Lung (tissue), 12 donors: Measurements from ENCODE around the gene GLB1L. TPM values are rescaled to one million over a fixed set of nuclear protein-coding genes. Genes with fewer than 3 reads are reported as not detected.
"Not testable (repeated sequence)": the region's sequence is repeated elsewhere in the genome, so short reads cannot be mapped to it uniquely, and the experiment has no call there.

Experiments used
- ATAC-seq: fragments of 200-7000 bp; cut with Tn5 transposase; one replicate; pipeline ENCODE4 v1.9.1; 2020; ENCODE audit warnings: moderate number of reproducible peaks; ENCODE audit not compliant: insufficient read depth, low FRiP score
- DNase-seq, 3 donors: peaks; one replicate each; pipeline ENCODE4 v3.0.0-alpha.2; 2013 to 2017
- H3K27ac ChIP-seq, 2 donors: one replicate each; pipeline ENCODE4 v1.5.1; 2013; ENCODE audit warnings: mild to moderate bottlenecking in 2 of 2, moderate library complexity in 2 of 2, control low read depth in 1 of 2, inconsistent platforms in 1 of 2, low read depth in 1 of 2, low read length in 1 of 2
- H3K27me3 ChIP-seq, 3 donors: one replicate each; pipeline ENCODE4 v1.5.1; 2013; ENCODE audit warnings: low read length in 2 of 3; ENCODE audit not compliant: control insufficient read depth in 3 of 3, insufficient read depth in 3 of 3
- H3K36me3 ChIP-seq, 4 donors: one replicate each; pipeline ENCODE4 v1.5.1; 2013; ENCODE audit warnings: low read length in 4 of 4, mild to moderate bottlenecking in 1 of 4, moderate library complexity in 1 of 4; ENCODE audit not compliant: control insufficient read depth in 4 of 4, insufficient read depth in 4 of 4
- H3K4me1 ChIP-seq, 5 donors: one replicate each; pipeline ENCODE4 v1.5.1; 2013; ENCODE audit warnings: low read length in 5 of 5, mild to moderate bottlenecking in 2 of 5, moderate library complexity in 1 of 5; ENCODE audit not compliant: control insufficient read depth in 5 of 5, insufficient read depth in 5 of 5
- H3K4me3 ChIP-seq: one replicate; pipeline ENCODE4 v1.5.1; 2013; ENCODE audit warnings: mild to moderate bottlenecking, control low read depth, moderate library complexity
- H3K9ac ChIP-seq, 2 donors: one replicate each; pipeline ENCODE4 v1.5.1; 2013; ENCODE audit warnings: low read length in 2 of 2, control low read depth in 1 of 2; ENCODE audit not compliant: insufficient read depth in 1 of 2
- H3K9me3 ChIP-seq, 4 donors: one replicate each; pipeline ENCODE4 v1.5.1; 2013; ENCODE audit warnings: low read length in 3 of 4, mild to moderate bottlenecking in 1 of 4, moderate library complexity in 1 of 4; ENCODE audit not compliant: control insufficient read depth in 4 of 4, insufficient read depth in 3 of 4
- CTCF ChIP-seq: IDR thresholded peaks from 2 replicates; pipeline ENCODE4 v1.5.1; 2012; ENCODE audit warnings: mild to moderate bottlenecking; ENCODE audit errors: control extremely low read depth, extremely low read depth
- WGBS, 2 donors: extraction: QIAGEN DNeasy Blood & Tissue Kit; methylation state at CpG; one replicate each; pipeline ENCODE4 v1.1.7; 2013; 5-methylcytosine and 5-hydroxymethylcytosine counted together
- polyA plus RNA-seq, 2 donors: library from polyadenylated mRNA; stranded (reverse); fragments of 200-250 nt; gene quantifications; one replicate each; pipeline ENCODE4 v1.2.1, GENCODE V29; 2013
- total RNA-seq, 2 donors: library from RNA; depleted of rRNA in 1 of 2; stranded (reverse); fragments of >200 nt in 1 of 2; gene quantifications; one replicate each; pipeline ENCODE4 v1.2.1, GENCODE V29; 2014 to 2021
- donor health status: control.
- donor health status: control.
- donor health status: Bipolar disorder and iron deficiency.
- donor health status: healthy.
- donor health status: DM: yes; HTN: yes; CAD: no.

GLB1L gene
- total and polyA plus RNA-seq, 4 donors = 7.5 to 18.7 (median 13.6) TPM

GRCh38 chr2:219261024-219261855 lies 16.0 kb upstream of the GLB1L start:
- Histone ChIP-seq H3K4me1 (no peaks in the 10 kb centered on the region), H3K9ac (no peak overlapping the region), H3K27ac (no peak overlapping the region), H3K9me3 (no peaks in the 10 kb centered on the region), H3K36me3 (no peaks in the 10 kb centered on the region), H3K27me3 (peaks cover 0 to 13% (median 12%) of the 10 kb centered on the region in 3 donors), H3K4me3 (no peak overlapping the region)
- 45 to 56% methylated on average over 5 of the region's 5 CpGs for WGBS, 2 donors
- no peak for TF ChIP-seq CTCF
- ATAC-seq = no peak
- DNase-seq = no peak

- ATAC-seq, DNase-seq, H3K9ac ChIP-seq, H3K4me3 ChIP-seq, H3K27ac ChIP-seq, H3K9me3 ChIP-seq, H3K36me3 ChIP-seq, H3K4me1 ChIP-seq: not testable (repeated sequence)
- peaks cover 0 to 32% (median 32%) of the 10 kb centered on the region in 3 donors for H3K27me3 ChIP-seq
- WGBS, 2 donors = 89 to 91% methylated on average over 10 of the region's 10 CpGs
Measured at GRCh38 chr2:219258942-219259341, 13.7 kb upstream of the GLB1L start.

DNA sequence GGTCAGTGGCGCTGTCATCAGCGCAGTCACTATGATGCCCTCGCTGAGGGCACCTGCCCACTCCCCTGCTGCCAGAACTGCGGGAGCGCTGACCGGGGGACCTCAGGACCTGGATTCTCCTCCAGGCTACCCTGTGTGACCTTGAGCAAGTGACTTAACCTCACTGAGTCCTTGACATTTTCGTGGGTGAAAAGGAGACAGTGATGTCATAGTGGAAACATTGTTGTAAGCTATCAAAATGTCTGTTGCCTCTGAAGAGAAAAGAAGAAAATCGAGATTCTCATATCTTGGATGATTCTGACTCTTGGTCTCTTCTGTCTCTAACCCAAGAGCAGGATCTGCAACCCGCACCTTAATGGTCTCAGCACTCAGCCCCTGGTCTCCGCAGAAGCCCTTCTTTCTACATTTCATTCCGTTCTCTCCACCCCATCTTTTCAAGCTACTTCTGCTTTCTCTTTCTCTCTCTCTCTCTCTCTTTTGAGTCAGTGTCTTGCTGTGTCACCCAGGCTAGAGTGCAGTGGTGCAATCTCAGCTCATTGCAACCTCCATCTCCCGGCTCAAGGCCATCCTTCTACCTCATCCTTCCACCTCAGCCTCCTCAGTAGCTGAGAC lies 9.5 kb upstream of the GLB1L start:
- H3K36me3 ChIP-seq = peaks cover 0 to 7% (median 0%) of the 10 kb centered on the region in 4 donors
- peak overlapping the region; percentile 51 to 84 for H3K27ac ChIP-seq
- no peaks in the 10 kb centered on the region for H3K9me3 ChIP-seq
- DNase-seq = no peak
- peaks cover 0 to 51% (median 38%) of the 10 kb centered on the region in 3 donors for H3K27me3 ChIP-seq
- peaks cover 0 to 27% (median 17%) of the 10 kb centered on the region in 5 donors for H3K4me1 ChIP-seq
- 11 to 19% methylated on average over 12 of the region's 12 CpGs for WGBS, 2 donors
- peak overlapping the region; percentile 37 for H3K4me3 ChIP-seq
- no peak for ATAC-seq
- peak overlapping the region in 1 of 2 donors; percentile 10 for H3K9ac ChIP-seq
- no peak for TF ChIP-seq CTCF
